Smooth muscle cell (in vitro differentiated cells): ENCODE measurements around the gene KCNC4. TPM values are rescaled to one million over a fixed set of nuclear protein-coding genes. Genes with fewer than 3 reads are reported as not detected.

Experiments
- DNase-seq: peaks from one replicate; lab custom pipeline; 2025; ENCODE audit not compliant: unreplicated experiment; lab: John Stamatoyannopoulos, UW
- H2AFZ ChIP-seq: fragments of 200-600 bp; sonication (generic); 2 replicates; pipeline ENCODE4 v1.6.0; 2016; ENCODE audit warnings: antibody characterized with exemption, low read depth, mild to moderate bottlenecking
- H3F3A ChIP-seq: fragments of 200-600 bp; sonication (generic); 2 replicates; pipeline ENCODE4 v1.6.0; 2017; ENCODE audit warnings: antibody characterized with exemption, low read depth
- H3K27ac ChIP-seq: fragments of 200-600 bp; sonication (generic); 2 replicates; pipeline ENCODE4 v1.5.1; 2016; ENCODE audit warnings: low read depth, mild to moderate bottlenecking
- H3K27me3 ChIP-seq: fragments of 200-600 bp; sonication (generic); 2 replicates; pipeline ENCODE4 v1.6.1; 2016; ENCODE audit warnings: low read depth, mild to moderate bottlenecking
- H3K36me3 ChIP-seq: fragments of 200-600 bp; sonication (generic); 2 replicates; pipeline ENCODE4 v1.5.1; 2016; ENCODE audit warnings: low read depth
- H3K4me1 ChIP-seq: fragments of 200-600 bp; sonication (generic); 2 replicates; pipeline ENCODE4 v1.5.1; 2016; ENCODE audit warnings: low read depth
- H3K4me2 ChIP-seq: fragments of 200-600 bp; sonication (generic); 2 replicates; pipeline ENCODE4 v1.6.0; 2016; ENCODE audit warnings: mild to moderate bottlenecking
- H3K4me3 ChIP-seq: fragments of 200-600 bp; sonication (generic); 2 replicates; pipeline ENCODE4 v1.5.1; 2016; ENCODE audit warnings: mild to moderate bottlenecking
- H3K79me2 ChIP-seq: fragments of 200-600 bp; sonication (generic); 2 replicates; pipeline ENCODE4 v1.6.0; 2016; ENCODE audit warnings: low read depth, mild to moderate bottlenecking
- H3K9ac ChIP-seq: fragments of 200-600 bp; sonication (generic); 2 replicates; pipeline ENCODE4 v1.6.0; 2016; ENCODE audit warnings: low read depth
- H3K9me3 ChIP-seq: fragments of 200-600 bp; sonication (generic); replicated peaks from 2 replicates; pipeline ENCODE4 v1.5.1; 2016; ENCODE audit warnings: low read depth
- H4K20me1 ChIP-seq: fragments of 200-600 bp; sonication (generic); 2 replicates; pipeline ENCODE4 v1.6.0; 2016; ENCODE audit warnings: low read depth
- WGBS: methylation state at CpG from one replicate; pipeline ENCODE4 v1.1.7; 2016; ENCODE audit warnings: low lambda C conversion rate; 5-methylcytosine and 5-hydroxymethylcytosine counted together
- polyA plus RNA-seq: library from polyadenylated mRNA; unstranded; fragments of >200 nt; fragmentation: Nextera tagmentation; extraction: Ambion mirVana; gene quantifications from 2 replicates; pipeline ENCODE4 v1.2.1, GENCODE V29; 2016
- total RNA-seq: library from RNA; depleted of rRNA; stranded (reverse); fragments of >200 nt; gene quantifications from 2 replicates; pipeline ENCODE4 v1.2.3, GENCODE V29; 2014
- TF ChIP-seq, protein P1 (sequence below): fragments of 200-600 bp; sonication (generic); IDR thresholded peaks from 2 replicates; pipeline ENCODE4 v1.5.1; 2017; ENCODE audit warnings: borderline replicate concordance, mild to moderate bottlenecking, antibody characterized with exemption; ENCODE audit not compliant: insufficient read depth, poor library complexity, severe bottlenecking

Gene KCNC4
- total and polyA plus RNA-seq, 2 experiments from 2014 or later, result 2.0 to 6.0 TPM

DNA sequence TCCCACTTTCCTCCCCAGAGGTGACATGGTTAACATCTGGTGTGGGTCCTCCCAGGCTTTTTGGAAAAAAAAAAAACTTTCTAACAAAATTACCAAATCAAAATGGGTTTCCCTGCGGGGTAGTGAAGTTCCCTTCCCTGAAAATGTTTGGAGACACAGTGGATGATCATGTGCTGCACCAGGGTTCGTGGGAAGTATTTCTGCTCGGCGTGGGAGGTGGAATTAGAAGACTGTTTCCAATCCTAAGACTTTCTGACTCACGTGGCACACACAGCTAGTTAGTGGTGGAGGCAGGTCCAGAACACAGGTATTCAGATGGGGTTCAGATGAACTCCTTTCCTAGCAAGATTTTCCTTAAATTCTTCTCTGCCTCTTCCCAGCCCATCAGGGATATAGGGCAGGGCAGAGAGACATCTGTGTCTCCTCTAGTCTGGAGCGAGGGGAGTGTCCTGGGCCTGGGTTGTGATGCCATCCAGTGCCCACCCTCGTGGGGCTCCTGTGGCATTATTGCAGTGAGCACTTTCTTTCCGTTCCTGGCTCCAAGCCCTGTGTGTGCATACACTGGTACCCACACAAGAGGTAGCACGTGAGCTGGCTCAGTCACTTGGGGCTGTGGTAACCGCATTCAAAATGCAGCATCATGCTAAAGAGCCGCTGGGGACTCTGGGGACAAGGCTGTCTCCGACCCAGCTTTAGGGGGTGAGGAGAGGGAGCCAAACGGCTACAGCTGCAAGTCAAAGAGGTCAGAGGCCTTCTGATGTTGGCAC, 27.5 kb downstream of the KCNC4 start:
- Histone ChIP-seq H3K9ac (no peak overlapping the region), H4K20me1 (no peaks in the 10 kb centered on the region), H3K4me3 (no peak overlapping the region), H3K4me2 (peak overlapping the region; percentile 22), H3K27me3 (no peaks in the 10 kb centered on the region), H3K36me3 (no peaks in the 10 kb centered on the region), H2AFZ (no peak overlapping the region), H3F3A (peaks cover 9% of the 10 kb centered on the region), H3K79me2 (no peaks in the 10 kb centered on the region), H3K27ac (no peak overlapping the region), H3K9me3 (no peaks in the 10 kb centered on the region), H3K4me1 (peaks cover 4% of the 10 kb centered on the region)
- WGBS, result 74% methylated on average over 13 of the region's 13 CpGs
- no peak for DNase-seq
- TF ChIP-seq, protein P1, sequence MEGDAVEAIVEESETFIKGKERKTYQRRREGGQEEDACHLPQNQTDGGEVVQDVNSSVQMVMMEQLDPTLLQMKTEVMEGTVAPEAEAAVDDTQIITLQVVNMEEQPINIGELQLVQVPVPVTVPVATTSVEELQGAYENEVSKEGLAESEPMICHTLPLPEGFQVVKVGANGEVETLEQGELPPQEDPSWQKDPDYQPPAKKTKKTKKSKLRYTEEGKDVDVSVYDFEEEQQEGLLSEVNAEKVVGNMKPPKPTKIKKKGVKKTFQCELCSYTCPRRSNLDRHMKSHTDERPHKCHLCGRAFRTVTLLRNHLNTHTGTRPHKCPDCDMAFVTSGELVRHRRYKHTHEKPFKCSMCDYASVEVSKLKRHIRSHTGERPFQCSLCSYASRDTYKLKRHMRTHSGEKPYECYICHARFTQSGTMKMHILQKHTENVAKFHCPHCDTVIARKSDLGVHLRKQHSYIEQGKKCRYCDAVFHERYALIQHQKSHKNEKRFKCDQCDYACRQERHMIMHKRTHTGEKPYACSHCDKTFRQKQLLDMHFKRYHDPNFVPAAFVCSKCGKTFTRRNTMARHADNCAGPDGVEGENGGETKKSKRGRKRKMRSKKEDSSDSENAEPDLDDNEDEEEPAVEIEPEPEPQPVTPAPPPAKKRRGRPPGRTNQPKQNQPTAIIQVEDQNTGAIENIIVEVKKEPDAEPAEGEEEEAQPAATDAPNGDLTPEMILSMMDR, result no peak

DNA sequence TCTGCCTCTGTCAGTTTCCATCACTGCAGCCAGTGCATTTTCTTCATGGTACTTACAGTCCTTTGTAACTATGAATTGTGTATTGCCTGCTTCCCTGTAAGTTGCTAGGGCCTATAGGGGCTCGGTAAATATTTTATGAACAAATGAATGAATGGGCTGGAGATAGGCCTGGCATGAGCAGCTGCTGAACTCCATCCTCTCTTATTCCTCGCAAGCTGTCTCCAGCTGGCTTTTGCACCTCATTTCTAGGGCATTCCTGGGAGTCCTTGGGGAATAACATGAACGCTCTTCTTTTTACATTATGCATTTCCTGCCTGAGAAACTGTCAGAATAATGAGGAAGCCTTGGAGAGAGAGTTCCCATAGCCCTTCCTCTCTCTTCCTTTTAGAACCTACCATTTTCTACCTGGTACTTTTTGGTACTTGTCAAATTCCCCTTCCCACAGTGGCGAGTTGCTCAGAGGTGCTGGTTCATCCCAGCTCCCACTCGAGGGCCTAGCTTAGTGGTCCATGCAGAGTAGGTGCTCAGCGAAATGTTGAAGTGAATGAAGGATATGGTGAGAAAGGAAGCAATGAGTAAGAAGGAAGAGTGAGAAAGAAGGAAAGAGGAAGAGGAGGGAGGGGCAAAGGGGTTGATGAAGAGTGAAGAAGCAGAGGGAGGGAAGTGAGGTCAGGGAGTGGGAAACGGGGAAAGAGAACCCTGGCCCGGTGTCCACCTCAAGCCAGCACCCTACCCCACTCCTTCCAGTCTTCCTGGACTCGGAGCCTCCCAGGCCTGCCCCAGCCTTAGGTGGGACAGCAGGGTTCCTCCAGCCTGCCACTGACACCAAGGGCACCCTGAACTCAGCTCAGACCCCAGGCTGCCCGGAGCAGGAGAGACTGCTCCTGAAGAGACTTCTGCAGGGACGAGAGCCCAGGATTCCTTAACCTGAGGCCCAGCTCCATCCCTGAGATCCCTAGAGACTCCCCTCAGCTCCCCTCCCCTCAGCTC, 29.6 kb downstream of the KCNC4 start:
- H3K4me3 ChIP-seq, result no peak overlapping the region
- no peak overlapping the region for H3K4me2 ChIP-seq
- no peak overlapping the region for H3K9ac ChIP-seq
- no peaks in the 10 kb centered on the region for H3K79me2 ChIP-seq
- H4K20me1 ChIP-seq, result no peaks in the 10 kb centered on the region
- peaks cover 9% of the 10 kb centered on the region for H3F3A ChIP-seq
- DNase-seq, result no peak
- H3K27ac ChIP-seq, result no peak overlapping the region
- H3K4me1 ChIP-seq, result no peaks in the 10 kb centered on the region
- H3K36me3 ChIP-seq, result no peaks in the 10 kb centered on the region
- no peaks in the 10 kb centered on the region for H3K9me3 ChIP-seq
- no peak overlapping the region for H2AFZ ChIP-seq
- TF ChIP-seq, protein P1, result no peak
- WGBS, result 85% methylated on average over 10 of the region's 11 CpGs
- no peaks in the 10 kb centered on the region for H3K27me3 ChIP-seq

DNA sequence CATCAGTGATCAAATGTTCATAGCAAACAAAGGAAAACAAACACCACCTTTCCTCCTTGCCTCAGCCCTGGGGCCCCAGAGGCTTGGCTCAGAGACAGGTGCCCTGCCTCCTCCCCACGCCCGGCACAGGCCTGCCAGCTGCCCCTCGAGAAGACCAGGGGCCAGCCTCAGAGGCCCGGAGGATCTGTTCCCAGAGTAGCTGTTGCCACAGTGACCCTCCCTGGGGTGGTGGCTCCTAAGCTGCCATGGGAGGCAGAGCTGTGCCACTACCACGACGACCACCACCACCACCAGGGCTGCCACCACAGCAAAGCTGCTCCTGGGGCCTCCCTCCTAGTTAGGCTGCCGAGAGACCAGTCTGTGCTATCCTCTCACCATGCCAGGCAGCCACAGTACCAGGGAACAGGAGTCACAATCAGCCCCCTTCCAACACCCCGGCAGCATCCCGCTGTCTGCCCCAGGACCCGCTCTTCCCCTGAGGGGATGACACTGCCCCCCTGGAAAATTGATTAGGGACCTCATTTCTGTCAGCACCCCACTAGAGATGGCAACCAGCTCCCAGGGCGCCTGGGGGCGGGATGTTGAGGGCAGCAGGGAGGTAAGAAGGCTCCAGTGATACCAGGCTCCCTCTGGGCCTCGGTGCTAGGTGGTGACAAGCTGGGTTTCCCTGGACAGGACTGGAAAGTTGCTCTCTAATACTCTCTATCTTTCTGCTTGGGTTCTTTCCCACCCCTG, 30.5 kb downstream of the KCNC4 start:
- H4K20me1 ChIP-seq, result no peaks in the 10 kb centered on the region
- no peak overlapping the region for H3K27ac ChIP-seq
- H3K4me3 ChIP-seq, result no peak overlapping the region
- H3F3A ChIP-seq, result peaks cover 9% of the 10 kb centered on the region
- no peaks in the 10 kb centered on the region for H3K36me3 ChIP-seq
- H3K79me2 ChIP-seq, result no peaks in the 10 kb centered on the region
- H3K9me3 ChIP-seq, result no peaks in the 10 kb centered on the region
- H3K4me2 ChIP-seq, result no peak overlapping the region
- no peaks in the 10 kb centered on the region for H3K4me1 ChIP-seq
- no peak overlapping the region for H2AFZ ChIP-seq
- TF ChIP-seq, protein P1, result no peak
- WGBS, result 80% methylated on average over 13 of the region's 13 CpGs
- no peak overlapping the region for H3K9ac ChIP-seq
- DNase-seq, result no peak
- H3K27me3 ChIP-seq, result no peaks in the 10 kb centered on the region
